OCI-LY7 (cell line): ENCODE data around the gene PTTG1. TPM values are rescaled to one million over a fixed set of nuclear protein-coding genes. Genes with fewer than 3 reads are reported as not detected.

Experiments
- BruUV-seq: library from RNA; stranded (reverse); fragments of 400-500 nt; replicated peaks from 2 replicates; lab custom pipeline; 2021; lab: Mats Ljungman, UMichigan
- CTCF ChIA-PET: fragments of 300-600 bp; sonication (Branson Sonifier 250); formaldehyde crosslinking; loops from one replicate; lab custom pipeline; 2022; ENCODE audit warnings: antibody characterized with exemption; ENCODE audit not compliant: unreplicated experiment; lab: Charles Lee
- POLR2A ChIA-PET: fragments of 300-600 bp; sonication (Branson Sonifier 250); formaldehyde crosslinking; loops from one replicate; lab custom pipeline; 2022; ENCODE audit warnings: antibody characterized with exemption; lab: Charles Lee
- DNase-seq: peaks from one replicate; pipeline ENCODE4 v3.0.0-alpha.2; 2015; ENCODE audit warnings: low spot score
- H2AFZ ChIP-seq: fragments of 200-600 bp; sonication (generic), shearing (Covaris generic); 2 replicates; pipeline ENCODE4 v1.6.1; 2014; ENCODE audit warnings: mild to moderate bottlenecking, antibody characterized with exemption, low read length, moderate library complexity
- H3K27ac ChIP-seq: fragments of 200-600 bp; sonication (generic); 2 replicates; pipeline ENCODE4 v1.5.1; 2014; ENCODE audit warnings: mixed run types, low read depth, mild to moderate bottlenecking, moderate library complexity, low read length, inconsistent platforms; ENCODE audit not compliant: poor library complexity, severe bottlenecking
- H3K36me3 ChIP-seq: fragments of 200-600 bp; sonication (generic); 2 replicates; pipeline ENCODE4 v1.6.1; 2014; ENCODE audit warnings: mild to moderate bottlenecking, antibody characterized with exemption, low read length, moderate library complexity, mixed read lengths; ENCODE audit not compliant: insufficient read depth
- H3K4me1 ChIP-seq: fragments of 200-600 bp; sonication (generic); 2 replicates; pipeline ENCODE4 v1.5.1; 2014; ENCODE audit warnings: mild to moderate bottlenecking, low read length; ENCODE audit not compliant: insufficient read depth, poor library complexity, severe bottlenecking
- H3K4me2 ChIP-seq: fragments of 200-600 bp; sonication (generic); 2 replicates; pipeline ENCODE4 v1.6.1; 2014; ENCODE audit warnings: mild to moderate bottlenecking, low read length
- H3K4me3 ChIP-seq: fragments of 200-600 bp; sonication (generic); 2 replicates; pipeline ENCODE4 v1.5.1; 2014; ENCODE audit warnings: mild to moderate bottlenecking, low read depth, low read length; ENCODE audit not compliant: poor library complexity, severe bottlenecking
- H3K79me2 ChIP-seq: fragments of 200-600 bp; sonication (generic); 2 replicates; pipeline ENCODE4 v1.6.1; 2016; ENCODE audit warnings: low read depth, mild to moderate bottlenecking, low read length, moderate library complexity, mixed read lengths; ENCODE audit not compliant: insufficient read depth
- H3K9me2 ChIP-seq: fragments of 200-600 bp; sonication (generic); 2 replicates; pipeline ENCODE4 v1.6.1; 2016; ENCODE audit warnings: mild to moderate bottlenecking, low read length, mixed read lengths; ENCODE audit not compliant: insufficient read depth
- H3K9me3 ChIP-seq: fragments of 200-600 bp; sonication (generic); 2 replicates; pipeline ENCODE4 v1.6.1; 2014; ENCODE audit warnings: mild to moderate bottlenecking, mixed run types, low read length, mixed read lengths
- H4K20me1 ChIP-seq: fragments of 200-600 bp; sonication (generic); 2 replicates; pipeline ENCODE4 v1.6.1; 2014; ENCODE audit warnings: mild to moderate bottlenecking, antibody characterized with exemption, low read length, moderate library complexity, mixed read lengths; ENCODE audit not compliant: insufficient read depth
- EZH2phosphoT487 ChIP-seq: fragments of 200-600 bp; sonication (generic); IDR thresholded peaks from 2 replicates; pipeline ENCODE4 v1.6.1; 2018; ENCODE audit warnings: low read depth, borderline replicate concordance, mild to moderate bottlenecking, mixed run types, antibody characterized with exemption, low read length, moderate library complexity, mixed read lengths
- intact Hi-C: fragments of 100-400 bp; cut with micrococcal nuclease; formaldehyde crosslinking; loops from one replicate; pipeline ENCODE4 v1.10.0; 2022; ENCODE audit not compliant: unreplicated experiment
- total RNA-seq, 2 experiments: library from RNA; depleted of rRNA in 1 of 2; stranded (reverse); fragments of >200 nt in 1 of 2; shearing (Covaris generic) in 1 of 2; gene quantifications; 2 replicates each; pipeline ENCODE4 v1.2.3, GENCODE V29; 2014 to 2022
- TF ChIP-seq, protein P1 (sequence below): fragments of 200-600 bp; sonication (generic); conservative IDR thresholded peaks from 2 replicates; pipeline ENCODE4 v1.5.1; 2014; ENCODE audit warnings: mild to moderate bottlenecking, antibody characterized with exemption, low read length, moderate library complexity, mixed read lengths

Gene PTTG1
- total RNA-seq, 2 experiments from 2014 or later: 340 to 480 TPM

DNA sequence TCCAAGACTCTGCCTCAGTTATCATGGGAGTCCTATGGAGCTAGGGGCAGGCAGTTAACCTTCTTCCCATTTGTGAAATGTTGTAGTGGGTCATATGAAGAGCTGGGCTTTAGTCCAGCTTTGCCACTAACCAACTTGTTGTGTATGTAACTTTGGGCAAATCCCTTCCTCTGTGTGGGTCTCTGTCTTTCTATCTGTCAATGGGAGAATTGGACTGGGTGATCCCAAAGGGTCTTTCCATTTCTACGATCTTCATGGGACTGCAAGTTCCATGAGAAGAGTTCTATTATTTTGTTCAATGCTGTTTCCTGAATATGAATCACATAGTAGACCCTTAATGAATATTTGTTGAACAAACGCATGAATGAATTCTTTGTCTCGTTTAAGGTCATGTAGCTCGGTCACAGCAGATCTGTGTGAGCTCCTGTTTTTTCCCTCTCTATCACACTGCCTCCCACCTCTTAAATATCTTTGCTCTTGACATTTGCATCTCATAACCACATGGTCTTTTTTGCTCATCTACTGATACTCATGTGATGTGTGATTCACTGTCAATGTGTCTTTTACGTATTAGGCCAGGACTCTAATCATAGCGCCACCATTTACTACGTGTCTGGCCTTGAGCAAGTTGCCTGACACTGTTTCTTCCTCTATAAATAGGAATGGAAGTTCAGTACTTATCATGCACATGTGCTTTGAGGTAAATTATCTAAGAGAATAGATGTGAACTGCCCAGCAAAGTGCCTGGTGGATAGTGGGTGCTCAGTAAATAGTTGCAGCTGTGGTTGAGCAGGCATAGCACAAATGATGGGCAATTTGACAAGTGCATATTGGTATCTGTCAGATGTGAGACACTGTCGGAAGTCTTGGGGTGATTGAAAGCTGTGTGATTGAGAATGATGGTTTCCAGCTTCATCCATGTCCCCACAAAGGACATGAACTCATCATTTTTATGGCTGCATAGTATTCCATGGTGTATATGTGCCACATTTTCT, 37.4 kb downstream of the PTTG1 start:
- H3K9me2 ChIP-seq: no peaks in the 10 kb centered on the region
- no peak overlapping the region for H2AFZ ChIP-seq
- ChIA-PET POLR2A (interaction anchor here (0.6 to 1.0 kb wide), 4 partner anchors 8 to 80 kb away, joined by 3 to 5 read pairs (median 3); no protein-coding TSS in a partner anchor), CTCF (interaction anchor here (1.3 kb wide), 1 partner anchor 20 kb away, joined by 3 read pairs; no protein-coding TSS in a partner anchor)
- H3K79me2 ChIP-seq: no peaks in the 10 kb centered on the region
- TF ChIP-seq EZH2phosphoT487: no peak
- TF ChIP-seq, protein P1, sequence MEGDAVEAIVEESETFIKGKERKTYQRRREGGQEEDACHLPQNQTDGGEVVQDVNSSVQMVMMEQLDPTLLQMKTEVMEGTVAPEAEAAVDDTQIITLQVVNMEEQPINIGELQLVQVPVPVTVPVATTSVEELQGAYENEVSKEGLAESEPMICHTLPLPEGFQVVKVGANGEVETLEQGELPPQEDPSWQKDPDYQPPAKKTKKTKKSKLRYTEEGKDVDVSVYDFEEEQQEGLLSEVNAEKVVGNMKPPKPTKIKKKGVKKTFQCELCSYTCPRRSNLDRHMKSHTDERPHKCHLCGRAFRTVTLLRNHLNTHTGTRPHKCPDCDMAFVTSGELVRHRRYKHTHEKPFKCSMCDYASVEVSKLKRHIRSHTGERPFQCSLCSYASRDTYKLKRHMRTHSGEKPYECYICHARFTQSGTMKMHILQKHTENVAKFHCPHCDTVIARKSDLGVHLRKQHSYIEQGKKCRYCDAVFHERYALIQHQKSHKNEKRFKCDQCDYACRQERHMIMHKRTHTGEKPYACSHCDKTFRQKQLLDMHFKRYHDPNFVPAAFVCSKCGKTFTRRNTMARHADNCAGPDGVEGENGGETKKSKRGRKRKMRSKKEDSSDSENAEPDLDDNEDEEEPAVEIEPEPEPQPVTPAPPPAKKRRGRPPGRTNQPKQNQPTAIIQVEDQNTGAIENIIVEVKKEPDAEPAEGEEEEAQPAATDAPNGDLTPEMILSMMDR: no peak
- intact Hi-C loops: no loop called here
- DNase-seq: no peak
- no peak overlapping the region for H3K4me3 ChIP-seq
- H3K36me3 ChIP-seq: no peaks in the 10 kb centered on the region
- H3K4me2 ChIP-seq: no peak overlapping the region
- no peaks in the 10 kb centered on the region for H3K9me3 ChIP-seq
- no peak overlapping the region for H3K27ac ChIP-seq
- H3K4me1 ChIP-seq: peaks cover 4% of the 10 kb centered on the region
- H4K20me1 ChIP-seq: no peaks in the 10 kb centered on the region
- BruUV-seq: no TSS peak

DNA sequence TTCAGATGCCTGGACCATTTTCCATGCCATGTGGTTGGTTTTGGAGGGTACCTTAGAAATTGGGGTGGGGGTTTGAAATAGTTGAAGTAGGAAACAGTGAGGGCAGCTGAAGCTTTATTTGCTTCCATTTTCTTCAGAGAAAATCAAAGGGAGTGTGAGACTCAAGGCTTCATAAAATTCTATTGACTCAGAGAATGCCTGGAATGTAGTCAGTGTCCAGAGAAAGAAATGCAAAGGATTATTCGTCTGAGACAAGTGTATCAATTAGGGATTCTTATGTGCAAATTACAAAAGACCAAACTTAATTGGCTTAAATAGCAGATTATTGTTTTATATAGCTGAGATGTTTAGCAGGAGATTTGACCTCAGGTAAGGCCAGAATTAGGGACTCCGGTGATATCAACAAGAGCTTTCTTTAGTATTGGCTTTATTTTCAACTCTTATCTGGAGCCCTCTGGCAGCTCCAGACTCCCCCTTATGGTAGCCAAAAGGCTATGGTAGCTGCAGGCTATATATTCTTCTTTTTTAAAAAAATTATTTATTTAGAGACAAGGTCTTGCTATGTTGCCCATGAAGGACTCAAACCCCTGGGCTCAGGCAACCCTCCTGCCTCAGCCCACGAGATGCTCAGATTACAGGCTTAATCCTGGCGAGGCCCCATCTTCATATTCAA, 38.9 kb downstream of the PTTG1 start:
- Histone ChIP-seq H3K4me1 (peaks cover 18% of the 10 kb centered on the region), H3K4me3 (no peak overlapping the region), H3K4me2 (no peak overlapping the region), H3K36me3 (no peaks in the 10 kb centered on the region), H3K9me2 (no peaks in the 10 kb centered on the region), H4K20me1 (no peaks in the 10 kb centered on the region), H2AFZ (no peak overlapping the region), H3K9me3 (no peaks in the 10 kb centered on the region), H3K27ac (no peak overlapping the region), H3K79me2 (no peaks in the 10 kb centered on the region)
- no TSS peak for BruUV-seq
- intact Hi-C loops: loop anchor here (1.0 kb wide), 1 partner anchor 21 kb away; no protein-coding TSS in a partner anchor
- DNase-seq: no peak
- ChIA-PET POLR2A (interaction anchor here (0.8 to 1.3 kb wide), 2 partner anchors 19 to 47 kb away, joined by 3 to 4 read pairs; no protein-coding TSS in a partner anchor), CTCF (interaction anchor here (1.3 kb wide), 2 partner anchors 19 to 22 kb away, joined by 3 read pairs; no protein-coding TSS in a partner anchor)
- TF ChIP-seq EZH2phosphoT487: no peak
- TF ChIP-seq, protein P1: peak; percentile 64
